HCT116 (cell line): ENCODE data around the gene MDM2.

Source experiments
- CBX3 ChIP-seq: IDR thresholded peaks from 2 replicates; pipeline ENCODE4 v1.6.1; 2012; ENCODE audit warnings: low read depth
- CEBPB ChIP-seq: IDR thresholded peaks from 2 replicates; pipeline ENCODE4 v1.6.1; 2012; ENCODE audit warnings: low read depth
- CTCF ChIP-seq, 3 experiments: fragments of 200-600 bp in 1 of 3; sonication (generic) in 1 of 3; IDR thresholded peaks in 2 of 3; conservative IDR thresholded peaks in 1 of 3; 2 replicates each; pipeline ENCODE4 v1.5.1; 2012 to 2017; ENCODE audit warnings: low read depth in 2 of 3, low read length in 2 of 3, antibody characterized with exemption in 1 of 3, borderline replicate concordance in 1 of 3, control low read depth in 1 of 3, mild to moderate bottlenecking in 1 of 3, mixed read lengths in 1 of 3, mixed run types in 1 of 3, moderate library complexity in 1 of 3; ENCODE audit not compliant: insufficient read depth in 1 of 3
- EZH2phosphoT487 ChIP-seq: fragments of 200-600 bp; IDR thresholded peaks from 2 replicates; pipeline ENCODE4 v1.6.1; 2018; ENCODE audit warnings: antibody characterized with exemption, borderline replicate concordance
- POLR2A ChIP-seq: IDR thresholded peaks from 2 replicates; pipeline ENCODE4 v1.7.0; 2011; ENCODE audit warnings: borderline replicate concordance; ENCODE audit not compliant: insufficient read depth, insufficient read length; ENCODE audit errors: extremely low read depth
- SIN3A ChIP-seq: IDR thresholded peaks from 2 replicates; pipeline ENCODE4 v1.6.1; 2012; ENCODE audit warnings: low read depth
- SP1 ChIP-seq: IDR thresholded peaks from 2 replicates; pipeline ENCODE4 v1.6.1; 2012; ENCODE audit warnings: low read depth
- SRF ChIP-seq: IDR thresholded peaks from 2 replicates; pipeline ENCODE4 v1.6.1; 2012; ENCODE audit warnings: low read depth
- ZBTB33 ChIP-seq: IDR thresholded peaks from 2 replicates; pipeline ENCODE4 v1.6.1; 2011; ENCODE audit warnings: mild to moderate bottlenecking, low read length, moderate library complexity; ENCODE audit not compliant: insufficient replicate concordance; ENCODE audit errors: extremely low read depth

GRCh38 chr12:68785358-68785757 lies 22.6 kb upstream of the MDM2 start:
- TF ChIP-seq SIN3A (no peak), POLR2A (no peak), CTCF (IDR thresholded peaks at IDR 0.05 in 2 of 3, conservative IDR thresholded peaks at IDR 0.05 in 1 of 3; ENCODE audit: borderline replicate concordance in 1 of 3, insufficient read depth in 1 of 3, low read depth in 2 of 3, low read length in 2 of 3) (no peak), SP1 (no peak), SRF (no peak), EZH2phosphoT487 (no peak), CBX3 (no peak), CEBPB (no peak), ZBTB33 (no peak)
